ENCODE results near the gene GNAQ.
A peak's percentile ranks its signal among the peaks of the same experiment; 100 is the strongest.

GNAQ gene

GRCh38 chr9:77959803-77960202 lies 71.8 kb downstream of the GNAQ start:
- no peaks in the 10 kb centered on the region for H3K27me3 Mint-ChIP-seq
- no peak overlapping the region for H3K27ac Mint-ChIP-seq
- peaks cover 33% of the 10 kb centered on the region for H3K4me1 Mint-ChIP-seq
- ATAC-seq (no peak), DNase-seq (no peak)
- no peak overlapping the region for H3K4me3 Mint-ChIP-seq
- no peaks in the 10 kb centered on the region for H3K9me3 Mint-ChIP-seq
- H3K36me3 Mint-ChIP-seq (ENCODE audit: low read depth): no peaks in the 10 kb centered on the region

GRCh38 chr9:77957652-77958051 lies 74.0 kb downstream of the GNAQ start:
- H3K36me3 Mint-ChIP-seq (ENCODE audit: low read depth): no peaks in the 10 kb centered on the region
- H3K9me3 Mint-ChIP-seq: no peaks in the 10 kb centered on the region
- DNase-seq: no peak
- H3K4me3 Mint-ChIP-seq: no peak overlapping the region
- no peak for ATAC-seq
- H3K4me1 Mint-ChIP-seq: peaks cover 40% of the 10 kb centered on the region
- H3K27ac Mint-ChIP-seq: no peak overlapping the region
- H3K27me3 Mint-ChIP-seq: no peaks in the 10 kb centered on the region

GRCh38 chr9:77956555-77956954 lies 75.1 kb downstream of the GNAQ start:
- Mint-ChIP-seq H3K27ac (no peak overlapping the region), H3K4me3 (no peak overlapping the region), H3K36me3 (ENCODE audit: low read depth) (peaks cover 1% of the 10 kb centered on the region), H3K9me3 (no peaks in the 10 kb centered on the region), H3K4me1 (peaks cover 33% of the 10 kb centered on the region), H3K27me3 (no peaks in the 10 kb centered on the region)
- DNase-seq (no peak), ATAC-seq (no peak)

DNA sequence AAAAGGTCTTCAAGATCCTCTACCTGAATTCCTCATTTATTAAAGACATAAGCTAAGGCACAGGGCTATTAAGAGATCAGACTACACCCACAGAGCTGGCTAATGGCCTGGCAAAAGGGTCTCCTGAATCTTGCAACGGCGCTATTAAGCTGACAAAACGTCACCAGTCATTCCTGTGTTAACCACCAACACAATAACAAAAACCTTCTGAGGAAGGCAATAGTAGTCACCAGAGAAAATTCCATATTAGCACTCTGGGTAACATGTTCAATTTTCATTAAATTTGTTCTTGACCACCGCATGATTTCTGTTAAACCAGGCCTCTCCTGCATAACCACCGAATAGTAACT lies 77.0 kb downstream of the GNAQ start:
- DNase-seq (no peak), ATAC-seq (no peak)
- Mint-ChIP-seq H3K9me3 (no peaks in the 10 kb centered on the region), H3K27me3 (no peaks in the 10 kb centered on the region), H3K4me1 (peaks cover 40% of the 10 kb centered on the region), H3K27ac (no peak overlapping the region), H3K4me3 (no peak overlapping the region), H3K36me3 (ENCODE audit: low read depth) (peaks cover 2% of the 10 kb centered on the region)

DNA sequence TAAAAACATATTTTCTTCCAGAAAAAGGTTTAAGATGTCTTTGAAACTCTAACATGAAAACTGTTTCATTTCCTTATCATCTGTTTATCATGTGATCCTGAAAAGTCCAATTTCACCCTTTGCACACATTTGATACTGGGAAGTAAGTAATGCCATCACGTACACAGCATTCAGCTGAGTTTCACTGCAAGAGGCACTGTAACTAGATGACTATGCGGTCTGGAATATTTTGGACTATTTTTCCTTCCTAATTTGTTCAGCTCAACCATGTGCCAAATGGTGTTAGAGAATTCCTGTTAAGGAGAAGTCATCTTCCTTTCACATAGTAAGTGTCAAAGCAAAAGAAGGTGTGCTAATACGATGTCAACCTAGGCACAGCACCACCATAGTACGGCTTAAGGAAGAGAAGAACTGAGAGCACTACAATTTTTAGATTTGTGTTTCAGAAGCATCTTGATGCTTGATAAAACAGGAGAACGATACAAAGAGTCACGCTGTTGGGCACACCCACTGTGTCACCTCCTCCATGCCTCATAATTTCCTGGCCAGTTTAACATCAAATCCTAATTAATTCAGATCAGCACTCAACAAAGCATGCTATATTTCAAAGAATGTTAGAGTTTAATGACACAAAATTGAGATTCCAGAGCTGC lies 77.5 kb downstream of the GNAQ start:
- no peak overlapping the region for H3K4me3 Mint-ChIP-seq
- no peak for ATAC-seq
- DNase-seq: no peak

DNA sequence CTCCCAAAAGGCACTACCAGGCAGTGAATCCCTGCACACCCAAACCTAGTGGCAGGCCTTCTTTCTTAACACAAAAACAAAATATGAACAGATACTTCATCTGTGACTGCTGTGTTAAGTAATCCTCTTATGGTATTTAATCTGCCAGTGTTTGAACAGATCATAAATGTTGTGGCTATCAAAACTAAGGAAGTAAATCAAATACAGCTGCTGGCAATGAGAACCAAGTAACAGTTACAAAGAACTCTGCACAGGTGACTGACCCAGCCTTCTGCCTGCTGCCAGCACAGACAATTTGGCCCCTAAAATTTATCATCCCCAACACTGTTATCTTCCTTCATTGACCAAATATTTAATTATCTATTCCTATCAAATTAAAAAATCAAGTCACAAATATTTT lies 78.0 kb downstream of the GNAQ start:
- Mint-ChIP-seq H3K4me3 (no peak overlapping the region), H3K4me1 (peaks cover 38% of the 10 kb centered on the region), H3K27ac (no peak overlapping the region), H3K36me3 (ENCODE audit: low read depth) (peaks cover 2% of the 10 kb centered on the region), H3K9me3 (no peaks in the 10 kb centered on the region), H3K27me3 (no peaks in the 10 kb centered on the region)
- DNase-seq (no peak), ATAC-seq (no peak)

More for the DNA sequence above, 77.5 kb downstream of the GNAQ start:
- H3K4me1 Mint-ChIP-seq: peaks cover 40% of the 10 kb centered on the region
- H3K36me3 Mint-ChIP-seq (ENCODE audit: low read depth): peaks cover 2% of the 10 kb centered on the region
- H3K9me3 Mint-ChIP-seq: no peaks in the 10 kb centered on the region
- no peaks in the 10 kb centered on the region for H3K27me3 Mint-ChIP-seq
- H3K27ac Mint-ChIP-seq: no peak overlapping the region

- peaks cover 2% of the 10 kb centered on the region for H3K36me3 Mint-ChIP-seq (ENCODE audit: low read depth)
- ATAC-seq (no peak), DNase-seq (no peak)
Measured at GRCh38 chr9:77952635-77953328, 78.8 kb downstream of the GNAQ start.

GRCh38 chr9:77951369-77951768 lies 80.2 kb downstream of the GNAQ start:
- DNase-seq (no peak), ATAC-seq (no peak)
- peaks cover 26% of the 10 kb centered on the region for H3K4me1 Mint-ChIP-seq
- no peaks in the 10 kb centered on the region for H3K27me3 Mint-ChIP-seq
- no peak overlapping the region for H3K4me3 Mint-ChIP-seq
- no peaks in the 10 kb centered on the region for H3K9me3 Mint-ChIP-seq
- H3K36me3 Mint-ChIP-seq (ENCODE audit: low read depth): peaks cover 2% of the 10 kb centered on the region
- no peak overlapping the region for H3K27ac Mint-ChIP-seq

More at GRCh38 chr9:77952635-77953328, 78.8 kb downstream of the GNAQ start:
- H3K4me3 Mint-ChIP-seq: no peak overlapping the region
- H3K27me3 Mint-ChIP-seq: no peaks in the 10 kb centered on the region
- H3K27ac Mint-ChIP-seq: no peak overlapping the region
- H3K4me1 Mint-ChIP-seq: peaks cover 31% of the 10 kb centered on the region
- H3K9me3 Mint-ChIP-seq: no peaks in the 10 kb centered on the region

GRCh38 chr9:77949751-77950436 lies 81.7 kb downstream of the GNAQ start:
- H3K4me3 Mint-ChIP-seq: no peak overlapping the region
- peaks cover 39% of the 10 kb centered on the region for H3K4me1 Mint-ChIP-seq
- no peak for DNase-seq
- H3K27ac Mint-ChIP-seq: no peak overlapping the region
- no peak for ATAC-seq
- peaks cover 2% of the 10 kb centered on the region for H3K36me3 Mint-ChIP-seq (ENCODE audit: low read depth)
- no peaks in the 10 kb centered on the region for H3K9me3 Mint-ChIP-seq
- no peaks in the 10 kb centered on the region for H3K27me3 Mint-ChIP-seq

DNA sequence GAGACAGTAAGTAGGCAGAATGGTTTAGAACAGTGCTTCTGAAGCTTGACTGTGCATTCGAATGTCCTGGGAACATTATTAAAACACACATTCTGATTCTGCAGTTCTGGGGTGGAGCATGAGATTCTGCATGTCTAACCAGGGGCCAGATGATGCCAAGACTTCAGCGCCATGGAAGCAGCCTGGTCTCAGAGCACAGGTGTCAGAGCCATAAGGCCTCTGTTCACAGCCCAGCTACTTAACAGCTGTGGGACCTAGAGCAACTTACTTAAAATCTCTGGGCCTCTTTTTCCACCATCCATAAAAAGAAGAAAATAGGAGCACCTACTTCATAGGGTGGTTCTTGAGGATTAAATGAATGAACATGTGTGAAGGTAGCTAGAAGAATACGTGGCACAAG lies 84.0 kb downstream of the GNAQ start:
- H3K4me1 Mint-ChIP-seq: peaks cover 40% of the 10 kb centered on the region
- ATAC-seq (no peak), DNase-seq (no peak)
- H3K36me3 Mint-ChIP-seq (ENCODE audit: low read depth): peaks cover 2% of the 10 kb centered on the region
- no peak overlapping the region for H3K4me3 Mint-ChIP-seq
- H3K9me3 Mint-ChIP-seq: no peaks in the 10 kb centered on the region
- H3K27ac Mint-ChIP-seq: no peak overlapping the region
- H3K27me3 Mint-ChIP-seq: no peaks in the 10 kb centered on the region

DNA sequence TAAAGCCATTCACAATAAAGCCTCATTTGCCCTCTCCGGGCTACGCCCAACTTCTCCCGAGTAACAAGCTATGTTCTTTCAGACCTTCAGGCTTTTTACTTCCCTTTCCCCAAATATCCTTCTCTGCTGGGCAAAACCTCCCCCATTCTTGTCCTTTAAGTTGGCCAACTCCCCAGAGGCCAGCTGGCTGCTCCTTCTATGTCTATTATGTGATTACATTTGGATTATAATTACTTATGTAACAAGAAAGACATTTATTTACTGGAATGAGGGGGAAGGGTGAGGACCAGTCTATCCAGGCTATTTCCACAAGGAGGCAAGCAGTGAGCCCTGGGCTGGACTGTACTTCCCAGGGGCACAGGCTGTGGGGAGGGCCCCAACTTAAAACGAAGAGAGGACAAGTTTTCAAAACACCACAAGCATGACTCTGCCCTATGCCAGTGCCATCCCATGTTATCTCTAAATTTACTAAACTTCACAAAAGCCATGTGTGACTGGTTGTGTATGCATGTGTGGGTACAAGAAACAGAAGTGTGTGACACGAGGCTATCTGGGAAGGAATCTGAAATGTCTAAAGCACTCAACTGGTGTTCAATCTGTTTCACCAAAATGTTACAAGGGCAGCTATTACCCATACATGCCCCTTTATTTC lies 84.5 kb downstream of the GNAQ start:
- Mint-ChIP-seq H3K27ac (no peak overlapping the region), H3K27me3 (no peaks in the 10 kb centered on the region), H3K9me3 (no peaks in the 10 kb centered on the region), H3K36me3 (ENCODE audit: low read depth) (peaks cover 2% of the 10 kb centered on the region), H3K4me3 (no peak overlapping the region), H3K4me1 (peaks cover 39% of the 10 kb centered on the region)
- no peak for ATAC-seq
- no peak for DNase-seq

GRCh38 chr9:77946296-77946695 lies 85.3 kb downstream of the GNAQ start:
- H3K4me3 Mint-ChIP-seq: no peak overlapping the region
- DNase-seq: no peak
- no peaks in the 10 kb centered on the region for H3K9me3 Mint-ChIP-seq
- no peak overlapping the region for H3K27ac Mint-ChIP-seq
- peaks cover 41% of the 10 kb centered on the region for H3K4me1 Mint-ChIP-seq
- ATAC-seq: no peak
- H3K27me3 Mint-ChIP-seq: no peaks in the 10 kb centered on the region
- H3K36me3 Mint-ChIP-seq (ENCODE audit: low read depth): no peaks in the 10 kb centered on the region

GRCh38 chr9:77945798-77946197 lies 85.8 kb downstream of the GNAQ start:
- no peak overlapping the region for H3K4me3 Mint-ChIP-seq
- H3K9me3 Mint-ChIP-seq: no peaks in the 10 kb centered on the region
- H3K4me1 Mint-ChIP-seq: peaks cover 41% of the 10 kb centered on the region
- no peaks in the 10 kb centered on the region for H3K36me3 Mint-ChIP-seq (ENCODE audit: low read depth)
- no peaks in the 10 kb centered on the region for H3K27me3 Mint-ChIP-seq
- no peak overlapping the region for H3K27ac Mint-ChIP-seq
- no peak for ATAC-seq
- no peak for DNase-seq

DNA sequence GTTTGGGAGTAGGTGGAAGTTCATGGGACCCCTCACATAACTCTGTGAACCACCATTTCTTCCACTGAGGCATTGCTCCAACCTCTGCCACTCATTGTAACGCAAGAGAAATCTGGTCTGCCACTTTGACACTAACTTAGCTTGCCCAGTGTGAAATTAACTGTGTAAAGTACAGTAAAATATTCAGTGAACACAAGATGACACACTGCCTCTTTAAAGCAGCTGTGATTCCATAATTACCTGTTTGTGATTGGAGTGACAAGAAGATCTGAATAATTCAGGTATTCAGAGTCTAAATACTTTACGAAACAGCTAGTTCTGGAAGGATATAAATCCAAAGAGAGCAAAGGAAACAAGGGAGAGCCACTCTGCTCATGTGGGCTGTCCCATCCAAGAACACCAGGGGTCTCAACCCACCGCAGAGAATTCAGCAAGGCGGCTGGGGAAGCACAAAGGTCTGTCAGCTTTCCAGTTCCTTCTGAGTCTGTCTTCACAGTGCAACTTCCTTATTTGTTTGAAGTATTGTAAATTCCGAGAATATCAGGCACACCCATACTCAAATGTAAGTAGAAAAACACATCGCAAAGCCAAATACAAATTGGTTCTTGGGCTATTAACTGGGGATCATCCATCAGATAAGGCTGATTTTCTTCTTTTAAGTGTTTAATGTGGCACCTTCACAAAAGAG lies 86.9 kb downstream of the GNAQ start:
- ATAC-seq: no peak
- peaks cover 34% of the 10 kb centered on the region for H3K4me1 Mint-ChIP-seq
- H3K27ac Mint-ChIP-seq: no peak overlapping the region
- no peaks in the 10 kb centered on the region for H3K9me3 Mint-ChIP-seq
- H3K27me3 Mint-ChIP-seq: no peaks in the 10 kb centered on the region
- no peak overlapping the region for H3K4me3 Mint-ChIP-seq
- no peaks in the 10 kb centered on the region for H3K36me3 Mint-ChIP-seq (ENCODE audit: low read depth)
- peak; percentile 6 for DNase-seq
